Neural progenitor cell (in vitro differentiated cells): Measurements from ENCODE around the gene SPOCK1.

Experiments
- EZH2 ChIP-seq: fragments of 200-600 bp; sonication (generic); IDR thresholded peaks from 2 replicates; pipeline ENCODE4 v1.6.1; 2017; ENCODE audit warnings: antibody characterized with exemption, mild to moderate bottlenecking, moderate library complexity
- TF ChIP-seq, protein P1 (sequence below): fragments of 200-600 bp; sonication (generic); IDR thresholded peaks from 2 replicates; pipeline ENCODE4 v1.5.1; 2017; ENCODE audit warnings: antibody characterized with exemption, mild to moderate bottlenecking

GRCh38 chr5:137500615-137501225 is 1.6 kb upstream of the SPOCK1 start:
- TF ChIP-seq, protein P1, sequence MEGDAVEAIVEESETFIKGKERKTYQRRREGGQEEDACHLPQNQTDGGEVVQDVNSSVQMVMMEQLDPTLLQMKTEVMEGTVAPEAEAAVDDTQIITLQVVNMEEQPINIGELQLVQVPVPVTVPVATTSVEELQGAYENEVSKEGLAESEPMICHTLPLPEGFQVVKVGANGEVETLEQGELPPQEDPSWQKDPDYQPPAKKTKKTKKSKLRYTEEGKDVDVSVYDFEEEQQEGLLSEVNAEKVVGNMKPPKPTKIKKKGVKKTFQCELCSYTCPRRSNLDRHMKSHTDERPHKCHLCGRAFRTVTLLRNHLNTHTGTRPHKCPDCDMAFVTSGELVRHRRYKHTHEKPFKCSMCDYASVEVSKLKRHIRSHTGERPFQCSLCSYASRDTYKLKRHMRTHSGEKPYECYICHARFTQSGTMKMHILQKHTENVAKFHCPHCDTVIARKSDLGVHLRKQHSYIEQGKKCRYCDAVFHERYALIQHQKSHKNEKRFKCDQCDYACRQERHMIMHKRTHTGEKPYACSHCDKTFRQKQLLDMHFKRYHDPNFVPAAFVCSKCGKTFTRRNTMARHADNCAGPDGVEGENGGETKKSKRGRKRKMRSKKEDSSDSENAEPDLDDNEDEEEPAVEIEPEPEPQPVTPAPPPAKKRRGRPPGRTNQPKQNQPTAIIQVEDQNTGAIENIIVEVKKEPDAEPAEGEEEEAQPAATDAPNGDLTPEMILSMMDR = no peak
- TF ChIP-seq EZH2 = no peak
